Endothelial cell of umbilical vein (primary cell): ENCODE measurements around the gene CDC42SE1. TPM values are rescaled to one million over a fixed set of nuclear protein-coding genes. Genes with fewer than 3 reads are reported as not detected.

Experiments used
- BruUV-seq: library from RNA; stranded (reverse); fragments of 400-500 nt; replicated peaks from 2 replicates; lab custom pipeline; 2021; lab: Mats Ljungman, UMichigan
- CTCF ChIA-PET: fragments of 300-600, 350-600 bp; sonication (Branson Sonifier 250); formaldehyde crosslinking; loops from one replicate; lab custom pipeline; 2021; ENCODE audit warnings: antibody characterized with exemption, inconsistent platforms; lab: Charles Lee
- POLR2A ChIA-PET: fragments of 300-600, 350-600 bp; sonication (Branson Sonifier 250); formaldehyde crosslinking; loops from one replicate; lab custom pipeline; 2021; ENCODE audit warnings: antibody characterized with exemption, inconsistent platforms; lab: Charles Lee
- DNase-seq: peaks from one replicate; pipeline ENCODE4 v3.0.0-alpha.2; 2011; ENCODE audit warnings: low read depth, low spot score
- FAIRE-seq: peaks from 2 replicates; lab custom pipeline; 2011; peaks lifted over from hg19 to GRCh38; lab: Jason Lieb, UNC
- H2AFZ ChIP-seq: 2 replicates; pipeline ENCODE4 v1.6.0; 2012; ENCODE audit warnings: low read depth, low read length, control low read depth, inconsistent platforms
- H3K27ac ChIP-seq: 2 replicates; pipeline ENCODE4 v1.5.1; 2011; ENCODE audit warnings: low read depth, mild to moderate bottlenecking, control low read depth, low read length, moderate library complexity; ENCODE audit not compliant: insufficient read depth
- H3K27me3 ChIP-seq, 2 experiments: 2 replicates each; pipeline versions ENCODE4 v1.6.0 to v1.6.1; 2011; ENCODE audit warnings: low read length in 2 of 2, mixed read lengths in 1 of 2; ENCODE audit not compliant: control insufficient read depth in 2 of 2, insufficient read depth in 2 of 2
- H3K36me3 ChIP-seq, 2 experiments: 2 replicates in 1 of 2; 3 replicates in 1 of 2; pipeline ENCODE4 v1.5.1; 2011; ENCODE audit warnings: low read length in 2 of 2, mild to moderate bottlenecking in 1 of 2, moderate library complexity in 1 of 2; ENCODE audit not compliant: control insufficient read depth in 2 of 2, insufficient read depth in 2 of 2; ENCODE audit errors: extremely low read depth in 1 of 2
- H3K4me1 ChIP-seq: 3 replicates; pipeline ENCODE4 v1.5.1; 2011; ENCODE audit warnings: mild to moderate bottlenecking, low read length; ENCODE audit not compliant: control insufficient read depth, insufficient read depth; ENCODE audit errors: extremely low read depth
- H3K4me2 ChIP-seq: 2 replicates; pipeline ENCODE4 v1.6.1; 2011; ENCODE audit warnings: low read length, control low read depth, mixed read lengths; ENCODE audit not compliant: insufficient read depth
- H3K4me3 ChIP-seq, 3 experiments: fragments of 200-600 bp in 1 of 3; sonication (generic), shearing (Covaris generic) in 1 of 3; replicated peaks in 1 of 3; 2 replicates each; pipeline ENCODE4 v1.5.1; 2011 to 2016; ENCODE audit warnings: control low read depth in 3 of 3, low read length in 3 of 3, mild to moderate bottlenecking in 2 of 3, inconsistent platforms in 1 of 3, low read depth in 1 of 3, moderate library complexity in 1 of 3; ENCODE audit not compliant: insufficient read depth in 1 of 3
- H3K79me2 ChIP-seq: 2 replicates; pipeline ENCODE4 v1.6.0; 2012; ENCODE audit warnings: low read length, inconsistent platforms; ENCODE audit not compliant: control insufficient read depth, insufficient read depth
- H3K9ac ChIP-seq: replicated peaks from 2 replicates; pipeline ENCODE3; 2011; ENCODE audit warnings: low read length, control low read depth; ENCODE audit not compliant: insufficient read depth; ENCODE audit errors: extremely low read depth
- H3K9me1 ChIP-seq: replicated peaks from 3 replicates; pipeline ENCODE4 v1.6.0; 2011; ENCODE audit warnings: mild to moderate bottlenecking, low read length; ENCODE audit not compliant: control insufficient read depth, insufficient read depth; ENCODE audit errors: extremely low read depth
- H3K9me3 ChIP-seq: replicated peaks from 2 replicates; pipeline ENCODE4 v1.5.1; 2012; ENCODE audit warnings: low read length, inconsistent platforms; ENCODE audit not compliant: control insufficient read depth, insufficient read depth
- H4K20me1 ChIP-seq: replicated peaks from 2 replicates; pipeline ENCODE3; 2011; ENCODE audit warnings: mild to moderate bottlenecking, low read length; ENCODE audit not compliant: control insufficient read depth, insufficient read depth; ENCODE audit errors: extremely low read depth
- CTCF ChIP-seq, 2 donors: IDR thresholded peaks; 1 replicate in 1 of 2; 2 replicates in 1 of 2; pipeline ENCODE4 v1.5.1; 2011; ENCODE audit warnings: low read length in 2 of 2, mild to moderate bottlenecking in 2 of 2, moderate library complexity in 2 of 2, control low read depth in 1 of 2, inconsistent platforms in 1 of 2, low read depth in 1 of 2; ENCODE audit not compliant: insufficient read depth in 1 of 2; ENCODE audit errors: extremely low read depth in 1 of 2
- EZH2 ChIP-seq: IDR thresholded peaks from 2 replicates; pipeline ENCODE4 v1.6.1; 2012; ENCODE audit warnings: borderline replicate concordance, low read depth, mild to moderate bottlenecking, moderate library complexity, low read length, inconsistent platforms; ENCODE audit not compliant: severe bottlenecking
- FOS ChIP-seq: IDR thresholded peaks from 2 replicates; pipeline ENCODE4 v1.6.1; 2011; ENCODE audit warnings: mild to moderate bottlenecking, low read length, moderate library complexity, borderline replicate concordance; ENCODE audit not compliant: insufficient read depth
- GATA2 ChIP-seq: IDR thresholded peaks from 2 replicates; pipeline ENCODE4 v1.7.0; 2011; ENCODE audit warnings: low read depth, mild to moderate bottlenecking, moderate library complexity, mixed read lengths, low read length; ENCODE audit not compliant: insufficient read length, insufficient read depth
- JUN ChIP-seq: IDR thresholded peaks from 2 replicates; pipeline ENCODE4 v1.6.1; 2011; ENCODE audit warnings: borderline replicate concordance, low read depth; ENCODE audit not compliant: insufficient read length, insufficient read depth
- MAX ChIP-seq: IDR thresholded peaks from 2 replicates; pipeline ENCODE4 v1.6.1; 2011; ENCODE audit not compliant: insufficient read depth, insufficient read length
- MYC ChIP-seq: IDR thresholded peaks from one replicate; pipeline ENCODE4 v1.6.1; 2011; ENCODE audit warnings: mild to moderate bottlenecking, low read depth, low read length
- POLR2A ChIP-seq: IDR thresholded peaks from 2 replicates; pipeline ENCODE4 v1.6.1; 2012; ENCODE audit warnings: low read depth, mild to moderate bottlenecking, control low read depth, low read length
- POLR2AphosphoS5 ChIP-seq: IDR thresholded peaks from 2 replicates; pipeline ENCODE4 v1.6.1; 2012; ENCODE audit warnings: low read depth, mild to moderate bottlenecking, control low read depth, low read length, moderate library complexity; ENCODE audit not compliant: insufficient read depth
- dilution Hi-C: fragments of 300-500 bp; cut with MboI; formaldehyde crosslinking; loops from one replicate; pipeline ENCODE4 v1.15.0; 2019; ENCODE audit warnings: low sequenced_read_pairs; ENCODE audit not compliant: extremely low pct_ligation_motif_present
- intact Hi-C: fragments of 100-400 bp; cut with micrococcal nuclease; formaldehyde crosslinking; loops from one replicate; pipeline ENCODE4 v1.10.0; 2022
- polyA plus RNA-seq, 4 experiments: library from polyadenylated mRNA; depleted of rRNA in 3 of 4; stranded (reverse) in 3 of 4; unstranded in 1 of 4; fragments of >200 nt; gene quantifications; 2 replicates each; pipeline versions ENCODE4 v1.2.1 to v1.2.3, GENCODE V29; 2011 to 2012; ENCODE audit warnings: missing spikeins in 1 of 4
- total RNA-seq: library from RNA; stranded (reverse); gene quantifications from 2 replicates; pipeline ENCODE4 v1.2.3, GENCODE V29; 2021

Gene CDC42SE1
- total and polyA plus RNA-seq, 2 donors (not counting 3 experiments of a cell fraction or from before 2014, with no cell fraction given), result 59.6 to 85.9 TPM

GRCh38 chr1:151055581-151055980 lies 3.8 kb downstream of the CDC42SE1 start:
- H3K4me2 ChIP-seq, result no peak overlapping the region
- no peak overlapping the region for H3K9ac ChIP-seq
- H3K27ac ChIP-seq, result no peak overlapping the region
- no peaks in the 10 kb centered on the region for H3K27me3 ChIP-seq
- DNase-seq (no peak), FAIRE-seq (no peak)
- POLR2A ChIA-PET, result no interaction called here
- dilution Hi-C loops (no loop called here), intact Hi-C loops (no loop called here)
- H3K9me3 ChIP-seq, result no peaks in the 10 kb centered on the region
- H2AFZ ChIP-seq, result no peak overlapping the region
- no peak overlapping the region for H3K4me3 ChIP-seq
- peaks cover 31 to 37% of the 10 kb centered on the region in 2 experiments for H3K36me3 ChIP-seq
- H3K9me1 ChIP-seq, result no peaks in the 10 kb centered on the region
- H3K79me2 ChIP-seq, result peaks cover 58% of the 10 kb centered on the region
- TF ChIP-seq EZH2, result no peak
- TF ChIP-seq FOS, result no peak
- no peak for TF ChIP-seq POLR2A
- no peak for TF ChIP-seq MYC
- TF ChIP-seq GATA2, result no peak
- TF ChIP-seq CTCF (IDR thresholded peaks at IDR 0.05; ENCODE audit: extremely low read depth in 1 of 2, insufficient read depth in 1 of 2, low read depth in 1 of 2, low read length in 2 of 2), result no peak
- no peak for TF ChIP-seq JUN
- no peak for TF ChIP-seq MAX
- TF ChIP-seq POLR2AphosphoS5, result no peak
- CTCF ChIA-PET, result interaction anchor here (1.2 kb wide), 1 partner anchor 15 kb away, joined by 3 read pairs; the partner anchor contains the start of gene GABPB2
- H4K20me1 ChIP-seq, result peaks cover 9% of the 10 kb centered on the region
- BruUV-seq, result no TSS peak
- H3K4me1 ChIP-seq, result peaks cover 20% of the 10 kb centered on the region
